ENCODE measurements around the gene HOGA1.

Gene HOGA1

DNA sequence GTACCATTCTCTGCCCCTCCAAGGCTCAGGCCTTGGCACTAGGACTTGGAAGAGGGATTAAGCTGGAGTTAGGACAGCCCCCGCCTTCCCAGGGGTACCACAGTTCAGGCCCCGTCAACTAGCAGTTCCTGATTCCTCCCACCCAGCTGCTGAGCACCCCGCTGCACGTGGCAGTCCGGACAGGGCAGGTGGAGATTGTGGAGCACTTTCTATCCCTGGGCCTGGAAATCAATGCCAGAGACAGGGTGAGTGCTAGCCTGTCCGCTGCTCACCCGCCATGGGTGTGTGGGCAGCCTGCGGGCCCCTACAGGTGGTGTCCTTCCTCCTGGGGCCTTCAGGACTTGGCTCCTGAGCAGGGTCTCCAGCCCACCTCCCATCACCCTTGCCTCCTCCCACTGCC is 2.0 kb upstream of the HOGA1 start:
- H3K9ac ChIP-seq (ENCODE audit: low read length) = no peak overlapping the region
- no peaks in the 10 kb centered on the region for H3K36me3 ChIP-seq (ENCODE audit: low read length)
- H3K27ac ChIP-seq (ENCODE audit: low read depth, low read length) = no peak overlapping the region
- H3F3A ChIP-seq (ENCODE audit: insufficient read depth) = no peaks in the 10 kb centered on the region
- H3K79me2 ChIP-seq (ENCODE audit: insufficient read depth, low read length) = no peaks in the 10 kb centered on the region
- H3K27me3 ChIP-seq (ENCODE audit: low read length) = no peaks in the 10 kb centered on the region
- TF ChIP-seq, protein P1, sequence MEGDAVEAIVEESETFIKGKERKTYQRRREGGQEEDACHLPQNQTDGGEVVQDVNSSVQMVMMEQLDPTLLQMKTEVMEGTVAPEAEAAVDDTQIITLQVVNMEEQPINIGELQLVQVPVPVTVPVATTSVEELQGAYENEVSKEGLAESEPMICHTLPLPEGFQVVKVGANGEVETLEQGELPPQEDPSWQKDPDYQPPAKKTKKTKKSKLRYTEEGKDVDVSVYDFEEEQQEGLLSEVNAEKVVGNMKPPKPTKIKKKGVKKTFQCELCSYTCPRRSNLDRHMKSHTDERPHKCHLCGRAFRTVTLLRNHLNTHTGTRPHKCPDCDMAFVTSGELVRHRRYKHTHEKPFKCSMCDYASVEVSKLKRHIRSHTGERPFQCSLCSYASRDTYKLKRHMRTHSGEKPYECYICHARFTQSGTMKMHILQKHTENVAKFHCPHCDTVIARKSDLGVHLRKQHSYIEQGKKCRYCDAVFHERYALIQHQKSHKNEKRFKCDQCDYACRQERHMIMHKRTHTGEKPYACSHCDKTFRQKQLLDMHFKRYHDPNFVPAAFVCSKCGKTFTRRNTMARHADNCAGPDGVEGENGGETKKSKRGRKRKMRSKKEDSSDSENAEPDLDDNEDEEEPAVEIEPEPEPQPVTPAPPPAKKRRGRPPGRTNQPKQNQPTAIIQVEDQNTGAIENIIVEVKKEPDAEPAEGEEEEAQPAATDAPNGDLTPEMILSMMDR (IDR thresholded peaks at IDR 0.05; ENCODE audit: insufficient read depth, low read length, poor library complexity, severe bottlenecking) = no peak
- no peak for TF ChIP-seq EZH2phosphoT487 (conservative IDR thresholded peaks at IDR 0.05; ENCODE audit: low read length)
- H3K4me2 ChIP-seq (ENCODE audit: low read depth, low read length, poor library complexity, severe bottlenecking) = no peak overlapping the region
- no peaks in the 10 kb centered on the region for H3K9me2 ChIP-seq (replicated peaks; ENCODE audit: insufficient read depth, low read length)
- H4K20me1 ChIP-seq (ENCODE audit: low read depth, low read length) = no peaks in the 10 kb centered on the region
- no peak overlapping the region for H2AFZ ChIP-seq (ENCODE audit: low read depth, low read length, severe bottlenecking)
- no peak overlapping the region for H3K4me3 ChIP-seq (ENCODE audit: insufficient read depth, low read length, poor library complexity, severe bottlenecking)
- H3K9me3 ChIP-seq (ENCODE audit: insufficient read depth, low read length) = no peaks in the 10 kb centered on the region

DNA sequence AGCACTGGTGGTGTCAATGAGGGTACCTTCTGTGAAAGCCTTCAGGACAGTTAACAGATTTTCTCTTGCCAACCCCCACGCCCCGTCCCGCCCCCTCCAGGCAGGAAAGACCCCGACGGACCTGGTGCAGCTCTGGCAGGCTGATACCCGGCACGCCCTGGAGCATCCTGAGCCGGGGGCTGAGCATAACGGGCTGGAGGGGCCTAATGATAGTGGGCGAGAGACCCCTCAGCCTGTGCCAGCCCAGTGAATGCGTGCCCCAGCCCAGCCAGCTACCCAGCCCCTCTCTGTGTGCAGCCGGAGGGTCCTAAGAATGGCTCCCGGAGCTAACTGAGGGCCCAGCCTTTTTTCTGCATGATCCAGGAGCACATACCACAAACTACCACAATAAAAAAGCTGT is 713 bp upstream of the HOGA1 start:
- Histone ChIP-seq H4K20me1 (ENCODE audit: low read depth, low read length) (no peaks in the 10 kb centered on the region), H3K9me3 (ENCODE audit: insufficient read depth, low read length) (no peaks in the 10 kb centered on the region), H3K36me3 (ENCODE audit: low read length) (no peaks in the 10 kb centered on the region), H3K27me3 (ENCODE audit: low read length) (no peaks in the 10 kb centered on the region), H3K4me3 (ENCODE audit: insufficient read depth, low read length, poor library complexity, severe bottlenecking) (no peak overlapping the region), H3K4me2 (ENCODE audit: low read depth, low read length, poor library complexity, severe bottlenecking) (no peak overlapping the region), H3K79me2 (ENCODE audit: insufficient read depth, low read length) (no peaks in the 10 kb centered on the region), H3K9me2 (replicated peaks; ENCODE audit: insufficient read depth, low read length) (no peaks in the 10 kb centered on the region), H3K27ac (ENCODE audit: low read depth, low read length) (no peak overlapping the region), H3F3A (ENCODE audit: insufficient read depth) (no peaks in the 10 kb centered on the region), H3K9ac (ENCODE audit: low read length) (no peak overlapping the region), H2AFZ (ENCODE audit: low read depth, low read length, severe bottlenecking) (no peak overlapping the region)
- TF ChIP-seq, protein P1 (IDR thresholded peaks at IDR 0.05; ENCODE audit: insufficient read depth, low read length, poor library complexity, severe bottlenecking) = no peak
- no peak for TF ChIP-seq EZH2phosphoT487 (conservative IDR thresholded peaks at IDR 0.05; ENCODE audit: low read length)

DNA sequence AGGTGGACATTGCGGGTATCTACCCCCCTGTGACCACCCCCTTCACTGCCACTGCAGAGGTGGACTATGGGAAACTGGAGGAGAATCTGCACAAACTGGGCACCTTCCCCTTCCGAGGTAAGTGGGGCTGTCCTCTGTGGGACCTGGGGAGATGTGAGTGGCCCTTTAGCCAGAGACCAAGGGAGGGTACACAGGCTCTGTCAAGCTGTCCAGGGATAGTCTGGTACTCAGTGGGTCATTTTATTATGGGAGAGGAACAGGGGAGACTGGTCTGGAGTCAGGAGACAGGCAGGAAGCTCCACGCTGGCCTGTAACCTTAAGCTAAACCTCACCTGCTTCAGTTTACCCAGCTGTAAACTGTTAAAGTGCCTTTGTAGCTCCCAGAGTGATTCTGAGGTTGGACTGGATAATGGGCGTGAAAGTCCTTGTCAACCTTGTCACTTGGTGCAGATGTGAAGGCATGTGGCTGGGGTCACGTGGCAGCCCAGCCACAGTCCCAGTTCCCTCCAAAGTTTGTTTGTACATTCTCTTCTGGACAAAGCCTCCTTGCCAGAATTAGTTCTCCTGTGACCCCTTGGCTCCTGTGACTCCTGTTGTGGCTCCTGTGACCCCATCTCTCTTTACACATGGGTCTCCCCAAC is 729 bp downstream of the HOGA1 start:
- Histone ChIP-seq H4K20me1 (ENCODE audit: low read depth, low read length) (no peaks in the 10 kb centered on the region), H3K27ac (ENCODE audit: low read depth, low read length) (no peak overlapping the region), H3K9me2 (replicated peaks; ENCODE audit: insufficient read depth, low read length) (no peaks in the 10 kb centered on the region), H3K9me3 (ENCODE audit: insufficient read depth, low read length) (no peaks in the 10 kb centered on the region), H3K9ac (ENCODE audit: low read length) (no peak overlapping the region), H3K27me3 (ENCODE audit: low read length) (no peaks in the 10 kb centered on the region), H3K4me2 (ENCODE audit: low read depth, low read length, poor library complexity, severe bottlenecking) (no peak overlapping the region), H2AFZ (ENCODE audit: low read depth, low read length, severe bottlenecking) (no peak overlapping the region), H3K79me2 (ENCODE audit: insufficient read depth, low read length) (no peaks in the 10 kb centered on the region), H3K36me3 (ENCODE audit: low read length) (no peaks in the 10 kb centered on the region), H3F3A (ENCODE audit: insufficient read depth) (no peaks in the 10 kb centered on the region), H3K4me3 (ENCODE audit: insufficient read depth, low read length, poor library complexity, severe bottlenecking) (no peak overlapping the region)
- TF ChIP-seq EZH2phosphoT487 (conservative IDR thresholded peaks at IDR 0.05; ENCODE audit: low read length) = no peak

DNA sequence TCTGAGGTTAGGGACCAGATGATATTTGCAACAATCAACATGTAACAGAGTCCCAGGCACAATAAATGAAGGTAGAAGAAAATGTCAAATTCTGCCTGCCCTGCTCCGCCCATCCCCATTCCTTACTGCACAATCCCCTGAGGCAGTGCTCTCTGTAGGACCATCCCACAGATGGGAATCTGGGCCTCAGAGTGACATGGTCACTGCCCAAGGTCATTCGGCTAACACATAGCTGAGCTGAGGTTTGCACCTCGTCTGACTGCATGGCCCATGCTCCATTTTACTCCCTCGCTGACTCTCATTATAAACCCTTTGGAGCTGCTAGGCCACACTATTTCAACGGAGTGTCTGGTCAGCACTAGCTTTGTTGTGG is 1.2 kb downstream of the HOGA1 start:
- Histone ChIP-seq H4K20me1 (ENCODE audit: low read depth, low read length) (no peaks in the 10 kb centered on the region), H3K79me2 (ENCODE audit: insufficient read depth, low read length) (no peaks in the 10 kb centered on the region), H3K36me3 (ENCODE audit: low read length) (no peaks in the 10 kb centered on the region), H3K27me3 (ENCODE audit: low read length) (no peaks in the 10 kb centered on the region), H3K9me3 (ENCODE audit: insufficient read depth, low read length) (no peaks in the 10 kb centered on the region), H3K4me3 (ENCODE audit: insufficient read depth, low read length, poor library complexity, severe bottlenecking) (no peak overlapping the region), H3F3A (ENCODE audit: insufficient read depth) (no peaks in the 10 kb centered on the region), H3K9me2 (replicated peaks; ENCODE audit: insufficient read depth, low read length) (no peaks in the 10 kb centered on the region), H2AFZ (ENCODE audit: low read depth, low read length, severe bottlenecking) (no peak overlapping the region), H3K4me2 (ENCODE audit: low read depth, low read length, poor library complexity, severe bottlenecking) (no peak overlapping the region), H3K27ac (ENCODE audit: low read depth, low read length) (no peak overlapping the region), H3K9ac (ENCODE audit: low read length) (no peak overlapping the region)
- TF ChIP-seq EZH2phosphoT487 (conservative IDR thresholded peaks at IDR 0.05; ENCODE audit: low read length) = no peak
- TF ChIP-seq, protein P1 (IDR thresholded peaks at IDR 0.05; ENCODE audit: insufficient read depth, low read length, poor library complexity, severe bottlenecking) = no peak

Measured in SU-DHL-6 (cell line).